K562 (cell line): ENCODE results near the gene FAM50B. TPM values are rescaled to one million over a fixed set of nuclear protein-coding genes. Genes with fewer than 3 reads are reported as not detected.

Experiments used
- ATAC-seq: fragments of 200-7000 bp; cut with Tn5 transposase; 3 replicates; pipeline ENCODE4 v1.9.1; 2020; ENCODE audit warnings: moderate library complexity
- BruUV-seq: library from RNA; stranded (reverse); fragments of 400-500 nt; replicated peaks from 2 replicates; lab custom pipeline; 2021; lab: Mats Ljungman, UMichigan
- CTCF ChIA-PET: fragments of 300-600 bp; formaldehyde crosslinking; extraction: SDS; loops from one replicate; lab custom pipeline; 2021; ENCODE audit warnings: low intra/inter-chr PET ratio; lab: Yijun Ruan, JAX
- POLR2A ChIA-PET: fragments of 300-600, 350-650 bp; sonication (Branson Sonifier 250); formaldehyde crosslinking; extraction: SDS; loops from one replicate; lab custom pipeline; 2021; ENCODE audit warnings: antibody characterized with exemption, inconsistent platforms; lab: Yijun Ruan, JAX
- DNase-seq, 4 experiments: peaks; one replicate each; pipeline versions ENCODE4 v3.0.0 to v3.0.0-alpha.2; 2011 to 2018; ENCODE audit warnings: low spot score in 3 of 4, mixed read lengths in 3 of 4; ENCODE audit errors: extremely low read depth in 1 of 4
- FAIRE-seq: peaks from 2 replicates; lab custom pipeline; 2011; peaks lifted over from hg19 to GRCh38; lab: Jason Lieb, UNC
- H2AFZ ChIP-seq: 2 replicates; pipeline ENCODE4 v1.6.0; 2011; ENCODE audit warnings: low read depth, low read length, control low read depth, inconsistent platforms
- H3K27ac ChIP-seq: fragments of 200-600 bp; 3 replicates; pipeline ENCODE4 v1.8.0; 2011; ENCODE audit warnings: low read depth, mild to moderate bottlenecking, control low read depth, inconsistent platforms, low read length, moderate library complexity, mixed read lengths; ENCODE audit errors: extremely low read depth
- H3K27me3 ChIP-seq, 2 experiments: fragments of 300-600 bp in 1 of 2; 2 replicates in 1 of 2; 3 replicates in 1 of 2; pipeline versions ENCODE4 v1.6.0 to v1.8.0; 2011; ENCODE audit warnings: inconsistent platforms in 2 of 2, low read length in 2 of 2, mild to moderate bottlenecking in 1 of 2, mixed read lengths in 1 of 2, moderate library complexity in 1 of 2; ENCODE audit not compliant: control insufficient read depth in 2 of 2, insufficient read depth in 2 of 2
- H3K36me3 ChIP-seq: fragments of 300-600 bp; 3 replicates; pipeline ENCODE4 v1.8.0; 2011; ENCODE audit warnings: mild to moderate bottlenecking, low read length, inconsistent platforms; ENCODE audit not compliant: control insufficient read depth, insufficient read depth
- H3K4me1 ChIP-seq, 2 experiments: fragments of 200-600 bp in 1 of 2; replicated peaks in 1 of 2; 2 replicates in 1 of 2; 3 replicates in 1 of 2; pipeline versions ENCODE4 v1.5.1 to v1.8.0; 2011; ENCODE audit warnings: inconsistent platforms in 2 of 2, low read length in 2 of 2, mild to moderate bottlenecking in 1 of 2, mixed read lengths in 1 of 2, moderate library complexity in 1 of 2; ENCODE audit not compliant: control insufficient read depth in 2 of 2, insufficient read depth in 2 of 2
- H3K4me2 ChIP-seq: 2 replicates; pipeline ENCODE4 v1.6.1; 2011; ENCODE audit warnings: low read length, control low read depth, inconsistent platforms, mixed read lengths; ENCODE audit not compliant: insufficient read depth
- H3K4me3 ChIP-seq: fragments of 200-600 bp; sonication (generic), shearing (Covaris generic); 2 replicates; pipeline ENCODE4 v1.5.1; 2016; ENCODE audit warnings: control low read depth, inconsistent platforms
- H3K79me2 ChIP-seq: fragments of 200-600 bp; 3 replicates; pipeline ENCODE4 v1.8.0; 2011; ENCODE audit warnings: low read length, inconsistent platforms; ENCODE audit not compliant: control insufficient read depth, insufficient read depth
- H3K9ac ChIP-seq, 2 experiments: 2 replicates each; pipeline versions ENCODE4 v1.6.0 to v1.6.1; 2011; ENCODE audit warnings: low read depth in 2 of 2, low read length in 2 of 2, control low read depth in 1 of 2, inconsistent platforms in 1 of 2, mild to moderate bottlenecking in 1 of 2, mixed read lengths in 1 of 2; ENCODE audit not compliant: insufficient read depth in 1 of 2
- H3K9me1 ChIP-seq: one replicate; pipeline ENCODE4 v1.6.0; 2011; ENCODE audit warnings: inconsistent platforms, mild to moderate bottlenecking, low read length, moderate library complexity; ENCODE audit not compliant: control insufficient read depth, insufficient read depth
- H3K9me3 ChIP-seq: replicated peaks from 2 replicates; pipeline ENCODE4 v1.5.1; 2011; ENCODE audit warnings: low read depth, low read length, inconsistent platforms; ENCODE audit not compliant: control insufficient read depth, insufficient read depth
- H4K20me1 ChIP-seq: replicated peaks from 2 replicates; pipeline ENCODE4 v1.6.1; 2011; ENCODE audit warnings: low read length, inconsistent platforms, mixed read lengths; ENCODE audit not compliant: control insufficient read depth, insufficient read depth
- ADNP ChIP-seq: fragments of 200-800 bp; sonication (Bioruptor generic); IDR thresholded peaks from 2 replicates; pipeline ENCODE4 v1.6.1; 2016; ENCODE audit warnings: missing genetic modification characterization, missing compliant biosample characterization
- ELF4 ChIP-seq: fragments of 450-650 bp; formaldehyde crosslinking; IDR thresholded peaks from 2 replicates; pipeline ENCODE4 v1.4.0; 2022; ENCODE audit warnings: missing genetic modification characterization
- ETV5 ChIP-seq: sonication (generic); formaldehyde crosslinking; IDR thresholded peaks from 2 replicates; pipeline ENCODE4 v1.4.0; 2020; ENCODE audit warnings: low read depth, mild to moderate bottlenecking, missing genetic modification reagents
- FOXJ3 ChIP-seq: sonication (generic); formaldehyde crosslinking; IDR thresholded peaks from 2 replicates; pipeline ENCODE4 v1.4.0; 2020; ENCODE audit warnings: mild to moderate bottlenecking, missing genetic modification reagents
- KLF13 ChIP-seq: fragments of 450-650 bp; IDR thresholded peaks from 2 replicates; pipeline ENCODE4 v1.6.1; 2016; ENCODE audit warnings: missing genetic modification characterization, low read depth, mild to moderate bottlenecking, missing compliant biosample characterization, moderate library complexity, borderline replicate concordance
- LEF1 ChIP-seq: fragments of 450-650 bp; IDR thresholded peaks from 2 replicates; pipeline ENCODE4 v1.6.1; 2016; ENCODE audit warnings: mild to moderate bottlenecking
- NONO ChIP-seq, 2 experiments: fragments of 200-400 bp in 1 of 2; fragments of 450-650 bp in 1 of 2; formaldehyde crosslinking in 1 of 2; IDR thresholded peaks; 2 replicates each; pipeline ENCODE4 v1.6.1; 2017; ENCODE audit warnings: low read depth in 2 of 2, mild to moderate bottlenecking in 2 of 2, moderate library complexity in 2 of 2, low read length in 1 of 2
- RAD51 ChIP-seq: fragments of 450-650 bp; IDR thresholded peaks from 2 replicates; pipeline ENCODE4 v1.7.1; 2016; ENCODE audit warnings: low read depth, mild to moderate bottlenecking, borderline replicate concordance
- XRCC3 ChIP-seq: fragments of 450-650 bp; IDR thresholded peaks from 2 replicates; pipeline ENCODE4 v1.6.1; 2017; ENCODE audit warnings: mild to moderate bottlenecking, moderate library complexity
- ZFX ChIP-seq: sonication (generic); formaldehyde crosslinking; IDR thresholded peaks from 2 replicates; pipeline ENCODE4 v1.8.0; 2022; ENCODE audit warnings: mild to moderate bottlenecking, missing genetic modification reagents, moderate library complexity
- ZNF24 ChIP-seq: fragments of 450-650 bp; IDR thresholded peaks from 2 replicates; pipeline ENCODE4 v1.6.1; 2016
- ZNF668 ChIP-seq: fragments of 250-450 bp; sonication (Bioruptor Pico); IDR thresholded peaks from 2 replicates; pipeline ENCODE4 v1.8.0; 2022; ENCODE audit warnings: mild to moderate bottlenecking, inconsistent platforms
- ZNF707 ChIP-seq: fragments of 250-450 bp; sonication (Bioruptor Pico); conservative IDR thresholded peaks from 2 replicates; pipeline ENCODE4 v1.8.0; 2022; ENCODE audit warnings: inconsistent platforms, mild to moderate bottlenecking, moderate library complexity
- WGBS: fragments of 100-300 bp; shearing (Covaris generic); methylation state at CpG from one replicate; pipeline ENCODE4 v1.1.6; 2016; ENCODE audit warnings: low coverage, mixed read lengths; ENCODE audit not compliant: insufficient coverage; ENCODE audit errors: missing lambda C conversion rate; 5-methylcytosine and 5-hydroxymethylcytosine counted together
- in situ Hi-C: fragments of 300-500 bp; cut with MboI; formaldehyde crosslinking; loops from 4 replicates; pipeline ENCODE4 v1.15.0; 2018; ENCODE audit warnings: inconsistent platforms, mixed read lengths
- intact Hi-C: fragments of 100-400 bp; cut with micrococcal nuclease; formaldehyde crosslinking; loops from 2 replicates; pipeline ENCODE4 v1.14.2; 2022
- polyA plus RNA-seq, 8 experiments: library from polyadenylated mRNA; depleted of rRNA in 4 of 8; stranded (reverse) in 5 of 8; unstranded in 3 of 8; fragments of >200 nt; fragmentation: Nextera tagmentation in 2 of 8; fragmentation: Illumina TruSeq in 1 of 8; extraction: Ambion mirVana in 2 of 8; extraction: Trizol in 1 of 8; gene quantifications; 2 replicates each; pipeline versions ENCODE4 v1.2.1 to v1.2.3, GENCODE V29; 2011 to 2014; ENCODE audit warnings: inconsistent platforms in 1 of 8, missing spikeins in 1 of 8
- total RNA-seq, 7 experiments: library from RNA; depleted of rRNA in 6 of 7; stranded (reverse); fragments of >200 nt in 6 of 7; fragmentation: Illumina TruSeq in 2 of 7; extraction: Trizol in 2 of 7; gene quantifications; 2 replicates each; pipeline versions ENCODE4 v1.2.1 to v1.2.3, GENCODE V29; 2011 to 2021; ENCODE audit warnings: low replicate concordance in 1 of 7
- TF ChIP-seq, protein P1 (sequence below): fragments of 200-800 bp; sonication (Bioruptor generic); IDR thresholded peaks from 2 replicates; pipeline ENCODE4 v1.6.1; 2017; ENCODE audit warnings: missing genetic modification characterization, missing compliant biosample characterization
- TF ChIP-seq, protein P2 (sequence below): sonication (generic); formaldehyde crosslinking; IDR thresholded peaks from 2 replicates; pipeline ENCODE4 v1.8.0; 2022; ENCODE audit warnings: mild to moderate bottlenecking, missing genetic modification reagents
- TF ChIP-seq, protein P3 (sequence below): fragments of 450-650 bp; formaldehyde crosslinking; IDR thresholded peaks from 2 replicates; pipeline ENCODE4 v1.4.0; 2020; ENCODE audit warnings: mild to moderate bottlenecking, moderate library complexity

The FAM50B gene
- total and polyA plus RNA-seq, 9 of the 15 experiments (the other 6 are each of a cell fraction or from before 2014, with no cell fraction given) = 0.09 to 0.16 (median 0.13) TPM; not detected in 6

DNA sequence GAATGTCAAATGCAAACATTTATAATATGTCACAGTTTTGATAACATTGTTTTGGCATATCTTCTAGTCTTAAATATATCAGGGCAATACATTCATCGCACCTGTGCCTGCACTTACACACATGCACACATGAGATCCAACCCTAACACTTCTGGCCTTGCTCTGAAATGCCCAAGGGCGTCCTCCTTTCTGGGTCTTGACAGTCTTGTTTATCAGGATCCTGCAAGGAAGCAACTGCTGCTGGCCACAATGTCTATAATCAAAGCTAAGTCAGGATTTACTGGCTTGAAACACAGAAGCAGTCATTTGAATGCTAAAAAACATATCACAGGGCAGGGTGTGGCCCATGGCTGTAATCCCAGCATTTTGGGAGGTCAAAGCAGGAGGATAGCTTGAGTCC is 32.9 kb upstream of the FAM50B start:
- DNase-seq = no peak
- H3K27me3 ChIP-seq = peaks cover 28 to 55% of the 10 kb centered on the region in 2 experiments
- in situ Hi-C loops = no loop called here
- POLR2A ChIA-PET = no interaction called here
- H3K27ac ChIP-seq = no peak overlapping the region
- FAIRE-seq = no peak
- no peak overlapping the region for H3K4me3 ChIP-seq
- no peaks in the 10 kb centered on the region for H3K79me2 ChIP-seq
- no peak for ATAC-seq
- 0% methylated on average over 2 of the region's 2 CpGs for WGBS
- H3K4me1 ChIP-seq = peaks cover 4 to 10% of the 10 kb centered on the region in 2 experiments; a peak in 2 of 5 replicates
- CTCF ChIA-PET = no interaction called here
- TF ChIP-seq XRCC3 (no peak), KLF13 (tag) (no peak), RAD51 (no peak), LEF1 (no peak), ZNF24 (no peak), ZFX (CRISPR knock-in tag) (no peak), ZNF668 (CRISPR knock-in tag) (no peak), ZNF707 (no peak), ELF4 (CRISPR knock-in tag) (no peak), NONO (IDR thresholded peaks at IDR 0.05; ENCODE audit: low read depth in 2 of 2, low read length in 1 of 2) (no peak), FOXJ3 (CRISPR knock-in tag) (no peak), ADNP (tag) (no peak), ETV5 (CRISPR knock-in tag) (no peak)
- TF ChIP-seq, protein P1, sequence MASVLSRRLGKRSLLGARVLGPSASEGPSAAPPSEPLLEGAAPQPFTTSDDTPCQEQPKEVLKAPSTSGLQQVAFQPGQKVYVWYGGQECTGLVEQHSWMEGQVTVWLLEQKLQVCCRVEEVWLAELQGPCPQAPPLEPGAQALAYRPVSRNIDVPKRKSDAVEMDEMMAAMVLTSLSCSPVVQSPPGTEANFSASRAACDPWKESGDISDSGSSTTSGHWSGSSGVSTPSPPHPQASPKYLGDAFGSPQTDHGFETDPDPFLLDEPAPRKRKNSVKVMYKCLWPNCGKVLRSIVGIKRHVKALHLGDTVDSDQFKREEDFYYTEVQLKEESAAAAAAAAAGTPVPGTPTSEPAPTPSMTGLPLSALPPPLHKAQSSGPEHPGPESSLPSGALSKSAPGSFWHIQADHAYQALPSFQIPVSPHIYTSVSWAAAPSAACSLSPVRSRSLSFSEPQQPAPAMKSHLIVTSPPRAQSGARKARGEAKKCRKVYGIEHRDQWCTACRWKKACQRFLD (CRISPR knock-in tag) = no peak
- TF ChIP-seq, protein P2, sequence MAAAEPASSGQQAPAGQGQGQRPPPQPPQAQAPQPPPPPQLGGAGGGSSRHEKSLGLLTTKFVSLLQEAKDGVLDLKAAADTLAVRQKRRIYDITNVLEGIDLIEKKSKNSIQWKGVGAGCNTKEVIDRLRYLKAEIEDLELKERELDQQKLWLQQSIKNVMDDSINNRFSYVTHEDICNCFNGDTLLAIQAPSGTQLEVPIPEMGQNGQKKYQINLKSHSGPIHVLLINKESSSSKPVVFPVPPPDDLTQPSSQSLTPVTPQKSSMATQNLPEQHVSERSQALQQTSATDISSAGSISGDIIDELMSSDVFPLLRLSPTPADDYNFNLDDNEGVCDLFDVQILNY = no peak
- TF ChIP-seq, protein P3, sequence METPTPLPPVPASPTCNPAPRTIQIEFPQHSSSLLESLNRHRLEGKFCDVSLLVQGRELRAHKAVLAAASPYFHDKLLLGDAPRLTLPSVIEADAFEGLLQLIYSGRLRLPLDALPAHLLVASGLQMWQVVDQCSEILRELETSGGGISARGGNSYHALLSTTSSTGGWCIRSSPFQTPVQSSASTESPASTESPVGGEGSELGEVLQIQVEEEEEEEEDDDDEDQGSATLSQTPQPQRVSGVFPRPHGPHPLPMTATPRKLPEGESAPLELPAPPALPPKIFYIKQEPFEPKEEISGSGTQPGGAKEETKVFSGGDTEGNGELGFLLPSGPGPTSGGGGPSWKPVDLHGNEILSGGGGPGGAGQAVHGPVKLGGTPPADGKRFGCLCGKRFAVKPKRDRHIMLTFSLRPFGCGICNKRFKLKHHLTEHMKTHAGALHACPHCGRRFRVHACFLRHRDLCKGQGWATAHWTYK = no peak
- TF ChIP-seq, all 486 proteins: peak for 0
- no peaks in the 10 kb centered on the region for H3K9me3 ChIP-seq
- no peaks in the 10 kb centered on the region for H3K9me1 ChIP-seq
- H4K20me1 ChIP-seq = no peaks in the 10 kb centered on the region; the same call in 1 of the 2 replicates
- H3K36me3 ChIP-seq = no peaks in the 10 kb centered on the region
- intact Hi-C loops = no loop called here
- no peak overlapping the region for H3K9ac ChIP-seq
- H2AFZ ChIP-seq = no peak overlapping the region
- no TSS peak for BruUV-seq
- H3K4me2 ChIP-seq = no peak overlapping the region
